IPS-20b (cell line): ENCODE data around the gene NELL2.

ENCODE experiments used
- H3K27ac ChIP-seq: one replicate; pipeline ENCODE4 v1.5.1; 2013; ENCODE audit warnings: low read length
- H3K27me3 ChIP-seq: 2 replicates; pipeline ENCODE4 v1.6.1; 2013; ENCODE audit warnings: mild to moderate bottlenecking, low read length, inconsistent platforms; ENCODE audit not compliant: insufficient read depth
- H3K36me3 ChIP-seq: 2 replicates; pipeline ENCODE4 v1.6.1; 2013; ENCODE audit warnings: low read depth, mild to moderate bottlenecking, inconsistent platforms, low read length, moderate library complexity; ENCODE audit not compliant: insufficient read depth
- H3K4me1 ChIP-seq: 2 replicates; pipeline ENCODE4 v1.6.1; 2013; ENCODE audit warnings: mild to moderate bottlenecking, control low read depth, inconsistent platforms, low read length, moderate library complexity; ENCODE audit not compliant: insufficient read depth
- H3K4me3 ChIP-seq: 2 replicates; pipeline ENCODE4 v1.5.1; 2013; ENCODE audit warnings: mild to moderate bottlenecking, low read length, inconsistent platforms
- H3K9ac ChIP-seq: 2 replicates; pipeline ENCODE4 v1.6.1; 2013; ENCODE audit warnings: low read depth, mild to moderate bottlenecking, inconsistent platforms, low read length, moderate library complexity
- H3K9me3 ChIP-seq: 2 replicates; pipeline ENCODE4 v1.6.1; 2013; ENCODE audit warnings: mild to moderate bottlenecking, low read depth, low read length, inconsistent platforms; ENCODE audit not compliant: insufficient read depth

NELL2 gene

DNA sequence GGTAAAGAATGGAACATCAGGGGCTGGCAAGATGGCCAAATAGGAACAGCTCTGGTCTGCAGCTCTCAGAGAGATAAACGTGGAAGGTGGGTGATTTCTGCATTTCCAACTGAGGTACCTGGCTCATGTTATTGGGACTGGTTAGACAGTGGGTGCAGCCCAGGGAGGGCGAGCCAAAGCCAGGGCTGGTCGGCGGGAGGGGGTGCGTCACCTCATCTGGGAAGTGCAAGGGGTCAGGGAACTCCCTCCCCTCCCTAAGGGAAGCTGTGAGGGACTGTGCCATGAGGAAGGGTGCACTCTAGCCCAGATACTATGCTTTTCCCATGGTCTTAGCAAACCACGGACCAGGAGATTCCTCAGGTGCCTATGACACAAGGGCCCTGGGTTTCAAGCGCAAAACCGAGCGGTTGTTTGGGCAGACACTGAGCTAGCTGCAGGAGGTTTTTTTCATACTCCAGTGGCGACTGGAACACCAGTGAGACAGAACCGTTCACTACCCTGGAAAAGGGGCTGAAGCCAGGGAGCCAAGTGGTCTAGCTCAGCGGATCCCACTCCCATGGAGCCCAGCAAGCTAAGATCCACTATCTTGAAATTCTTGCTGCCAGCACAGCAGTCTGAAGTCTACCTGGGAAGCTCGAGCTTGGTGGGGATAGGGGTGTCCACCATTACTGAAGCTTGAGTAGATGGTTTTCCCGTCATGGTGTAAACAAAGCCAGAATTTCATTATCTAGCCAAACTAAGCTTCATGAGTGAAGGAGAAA is 317.6 kb downstream of the NELL2 start:
- Histone ChIP-seq H3K4me1 (no peaks in the 10 kb centered on the region), H3K9ac (no peak overlapping the region), H3K9me3 (no peaks in the 10 kb centered on the region), H3K27ac (no peak overlapping the region), H3K4me3 (no peak overlapping the region), H3K27me3 (no peaks in the 10 kb centered on the region), H3K36me3 (no peaks in the 10 kb centered on the region)

- Histone ChIP-seq H3K9ac (no peak overlapping the region), H3K4me1 (no peaks in the 10 kb centered on the region), H3K9me3 (no peaks in the 10 kb centered on the region), H3K27me3 (no peaks in the 10 kb centered on the region), H3K4me3 (no peak overlapping the region), H3K27ac (no peak overlapping the region), H3K36me3 (no peaks in the 10 kb centered on the region)
Observed at GRCh38 chr12:44555454-44555853, 320.7 kb downstream of the NELL2 start.

DNA sequence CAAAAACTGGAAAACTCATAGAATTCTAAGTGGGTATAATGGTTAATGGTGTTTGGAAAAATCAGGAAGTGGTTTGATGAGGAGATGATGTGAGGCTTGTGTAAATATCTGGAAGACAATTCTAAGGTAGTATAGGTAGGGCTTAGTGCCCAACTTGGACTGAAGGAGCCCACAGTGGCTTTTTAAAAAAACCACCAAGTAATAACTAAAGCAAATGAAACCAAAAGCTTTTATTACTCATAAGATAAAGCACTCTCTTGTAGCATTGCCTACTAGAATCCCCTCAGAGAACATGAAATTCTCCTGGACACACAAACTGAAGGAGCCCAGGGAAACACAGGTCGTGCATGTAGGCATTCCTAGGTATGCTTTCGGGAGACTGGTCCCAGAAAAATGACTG is 324.5 kb downstream of the NELL2 start:
- no peaks in the 10 kb centered on the region for H3K27me3 ChIP-seq
- no peak overlapping the region for H3K27ac ChIP-seq
- H3K36me3 ChIP-seq, result no peaks in the 10 kb centered on the region
- H3K4me3 ChIP-seq, result no peak overlapping the region
- H3K4me1 ChIP-seq, result no peaks in the 10 kb centered on the region; the same call in 1 of the 2 replicates
- no peak overlapping the region for H3K9ac ChIP-seq
- no peaks in the 10 kb centered on the region for H3K9me3 ChIP-seq

GRCh38 chr12:44550377-44550776 is 325.7 kb downstream of the NELL2 start:
- Histone ChIP-seq H3K4me1 (no peaks in the 10 kb centered on the region; the same call in 1 of the 2 replicates), H3K9me3 (no peaks in the 10 kb centered on the region), H3K27ac (no peak overlapping the region), H3K36me3 (no peaks in the 10 kb centered on the region), H3K9ac (no peak overlapping the region), H3K4me3 (no peak overlapping the region), H3K27me3 (no peaks in the 10 kb centered on the region)

DNA sequence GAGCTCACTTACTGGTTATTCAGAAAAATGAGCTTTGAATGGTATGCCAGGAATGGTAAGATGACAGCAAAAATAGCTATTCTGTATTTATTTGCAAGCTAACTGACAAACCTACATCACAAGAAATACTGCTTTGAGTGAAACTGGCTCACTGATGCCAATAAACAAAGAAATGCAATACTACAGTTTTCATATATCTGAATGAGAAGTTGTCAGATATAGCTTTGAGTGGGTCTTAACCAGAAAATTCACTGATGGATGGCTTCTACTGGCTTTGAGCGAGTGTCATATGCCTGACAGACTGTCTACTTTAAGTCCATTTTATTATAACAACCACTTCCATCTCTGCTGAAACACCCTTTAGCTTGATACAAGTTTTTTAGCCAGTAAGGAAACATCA is 330.1 kb downstream of the NELL2 start:
- no peaks in the 10 kb centered on the region; the same call in 1 of the 2 replicates for H3K4me1 ChIP-seq
- H3K27me3 ChIP-seq, result no peaks in the 10 kb centered on the region
- H3K36me3 ChIP-seq, result no peaks in the 10 kb centered on the region
- H3K9ac ChIP-seq, result no peak overlapping the region
- H3K9me3 ChIP-seq, result no peaks in the 10 kb centered on the region
- H3K27ac ChIP-seq, result no peak overlapping the region
- H3K4me3 ChIP-seq, result no peak overlapping the region

DNA sequence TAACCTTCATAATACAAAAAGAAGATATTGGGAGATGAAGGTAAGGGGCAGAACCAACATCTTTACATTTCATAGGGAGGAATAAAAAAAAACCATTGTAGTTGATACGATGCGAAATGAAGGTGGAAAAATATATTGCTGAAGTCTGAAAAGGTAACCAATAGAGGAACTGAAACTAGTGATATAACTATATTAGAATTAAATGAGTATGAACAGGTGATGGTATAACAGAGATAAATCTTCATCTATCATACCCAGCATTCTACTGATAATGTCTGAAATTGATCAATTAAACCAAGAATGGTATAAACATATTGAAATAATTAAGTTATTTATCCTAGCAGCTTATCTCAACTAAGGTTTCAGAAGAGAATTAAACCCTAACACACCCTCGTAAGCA is 332.1 kb downstream of the NELL2 start:
- Histone ChIP-seq H3K27me3 (no peaks in the 10 kb centered on the region), H3K9me3 (no peaks in the 10 kb centered on the region), H3K36me3 (no peaks in the 10 kb centered on the region), H3K9ac (no peak overlapping the region), H3K4me1 (no peaks in the 10 kb centered on the region; the same call in 1 of the 2 replicates), H3K27ac (no peak overlapping the region), H3K4me3 (no peak overlapping the region)

DNA sequence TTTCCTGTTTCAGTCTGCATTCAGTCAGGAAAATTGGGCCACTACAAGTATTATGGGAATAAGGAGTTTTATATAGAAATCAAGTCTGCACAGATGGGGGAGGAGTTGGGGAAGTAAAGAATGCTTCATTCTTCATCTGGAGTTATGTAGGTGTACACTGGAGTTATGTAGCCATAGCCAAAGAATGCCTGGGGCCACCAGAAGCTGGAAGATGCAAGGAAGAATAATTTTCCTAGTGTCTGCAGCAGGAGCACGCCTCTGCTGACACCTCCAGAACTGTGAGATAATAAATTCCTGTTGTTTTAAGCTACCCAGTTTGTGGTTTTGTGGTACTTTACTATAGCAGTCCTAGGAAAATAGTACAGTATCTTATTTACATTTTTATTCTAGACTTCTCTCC is 333.4 kb downstream of the NELL2 start:
- no peaks in the 10 kb centered on the region for H3K36me3 ChIP-seq

DNA sequence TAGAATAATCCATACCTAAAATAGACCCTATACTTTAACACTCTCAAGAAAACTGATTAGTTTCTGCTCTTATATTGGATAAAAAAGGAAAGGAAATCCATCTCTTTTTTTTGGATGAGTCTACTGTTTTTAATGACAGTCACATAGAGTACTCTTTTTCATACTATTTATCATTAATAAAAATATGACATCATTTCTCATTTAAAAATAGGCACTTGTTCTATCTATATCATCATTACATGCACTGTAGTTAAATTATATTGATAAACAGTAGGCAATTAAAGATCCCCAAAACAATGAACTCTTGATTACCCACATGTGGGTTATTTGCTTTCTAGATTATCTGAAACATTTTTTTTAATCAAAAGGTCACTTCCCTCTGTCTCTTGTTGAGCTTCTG is 338.8 kb downstream of the NELL2 start:
- H3K9me3 ChIP-seq, result no peaks in the 10 kb centered on the region
- no peaks in the 10 kb centered on the region for H3K27me3 ChIP-seq
- H3K36me3 ChIP-seq, result no peaks in the 10 kb centered on the region
- H3K4me1 ChIP-seq, result no peaks in the 10 kb centered on the region
- H3K4me3 ChIP-seq, result no peak overlapping the region
- no peak overlapping the region for H3K27ac ChIP-seq
- H3K9ac ChIP-seq, result no peak overlapping the region

More for the DNA sequence above, 333.4 kb downstream of the NELL2 start:
- no peaks in the 10 kb centered on the region; the same call in 1 of the 2 replicates for H3K4me1 ChIP-seq
- no peak overlapping the region for H3K9ac ChIP-seq
- H3K4me3 ChIP-seq, result no peak overlapping the region
- no peak overlapping the region for H3K27ac ChIP-seq
- H3K27me3 ChIP-seq, result no peaks in the 10 kb centered on the region
- no peaks in the 10 kb centered on the region for H3K9me3 ChIP-seq

GRCh38 chr12:44532940-44533339 is 343.2 kb downstream of the NELL2 start:
- no peak overlapping the region for H3K27ac ChIP-seq
- no peak overlapping the region for H3K9ac ChIP-seq
- no peaks in the 10 kb centered on the region for H3K36me3 ChIP-seq
- H3K4me1 ChIP-seq, result peaks cover 3% of the 10 kb centered on the region; the same call in 1 of the 2 replicates
- no peak overlapping the region for H3K4me3 ChIP-seq
- no peaks in the 10 kb centered on the region for H3K27me3 ChIP-seq
- H3K9me3 ChIP-seq, result no peaks in the 10 kb centered on the region

DNA sequence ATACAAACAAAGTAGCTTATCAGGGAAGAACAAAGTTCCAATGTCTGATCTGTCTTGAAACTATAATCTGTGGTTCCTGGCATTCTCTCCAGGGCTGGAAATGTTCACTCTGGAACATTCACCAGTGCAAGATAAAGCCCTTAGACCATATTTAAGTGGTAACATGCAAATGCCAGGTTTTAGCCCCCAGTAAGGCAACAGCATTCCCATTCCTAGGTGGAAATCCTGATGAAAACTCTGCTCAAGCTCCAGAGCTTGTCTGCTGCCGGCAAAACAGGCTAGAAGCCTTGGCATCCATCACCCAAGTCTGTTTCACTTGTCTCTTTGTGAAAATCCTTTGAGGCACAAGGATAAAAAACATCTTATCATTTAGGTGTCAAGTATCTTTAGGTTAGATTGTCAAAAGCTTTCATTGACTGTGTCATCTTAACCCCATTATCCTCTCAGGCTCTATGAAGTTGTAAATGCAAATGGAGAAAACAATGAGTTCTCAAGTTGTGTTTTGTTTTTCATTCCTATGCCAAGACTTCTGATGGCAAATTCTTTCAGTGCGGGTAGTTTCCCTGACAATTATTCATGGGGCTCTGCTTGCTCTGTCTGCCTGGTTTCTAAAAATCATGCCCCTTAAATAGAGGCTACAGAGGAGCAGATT is 344.7 kb downstream of the NELL2 start:
- Histone ChIP-seq H3K4me1 (peaks cover 3% of the 10 kb centered on the region; the same call in 1 of the 2 replicates), H3K4me3 (no peak overlapping the region), H3K9ac (no peak overlapping the region), H3K36me3 (no peaks in the 10 kb centered on the region), H3K27ac (no peak overlapping the region), H3K9me3 (no peaks in the 10 kb centered on the region), H3K27me3 (no peaks in the 10 kb centered on the region)

DNA sequence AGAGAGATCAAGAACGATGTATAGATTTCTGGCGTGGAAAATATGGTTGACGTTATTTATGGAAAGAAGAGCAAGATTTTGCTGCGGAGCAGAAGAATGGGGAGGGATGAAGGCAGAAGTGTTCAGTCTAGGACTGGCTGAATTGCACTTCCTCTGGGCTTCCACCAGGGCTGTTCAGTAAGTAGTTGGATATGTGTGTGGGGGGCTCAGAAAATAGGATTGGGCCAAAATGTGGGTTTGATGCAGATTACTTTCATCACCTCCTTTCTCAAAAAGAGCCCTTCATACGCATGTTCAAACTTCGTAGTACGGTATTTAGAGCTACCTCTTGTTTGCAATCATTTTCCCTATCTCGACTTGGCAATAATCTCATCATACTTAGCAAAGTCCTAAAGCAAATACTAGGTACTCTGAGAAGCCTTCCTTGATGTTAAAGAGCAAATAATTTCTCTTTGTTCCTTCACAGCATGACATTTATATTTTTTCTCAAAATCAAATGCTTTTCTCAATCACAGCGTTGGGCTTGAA is 349.4 kb downstream of the NELL2 start:
- Histone ChIP-seq H3K9ac (no peak overlapping the region), H3K36me3 (no peaks in the 10 kb centered on the region), H3K27me3 (no peaks in the 10 kb centered on the region), H3K4me1 (peaks cover 15% of the 10 kb centered on the region; the same call in 1 of the 2 replicates), H3K9me3 (no peaks in the 10 kb centered on the region), H3K27ac (no peak overlapping the region), H3K4me3 (no peak overlapping the region)
